ENCODE measurements around the gene BIRC3.

DNA sequence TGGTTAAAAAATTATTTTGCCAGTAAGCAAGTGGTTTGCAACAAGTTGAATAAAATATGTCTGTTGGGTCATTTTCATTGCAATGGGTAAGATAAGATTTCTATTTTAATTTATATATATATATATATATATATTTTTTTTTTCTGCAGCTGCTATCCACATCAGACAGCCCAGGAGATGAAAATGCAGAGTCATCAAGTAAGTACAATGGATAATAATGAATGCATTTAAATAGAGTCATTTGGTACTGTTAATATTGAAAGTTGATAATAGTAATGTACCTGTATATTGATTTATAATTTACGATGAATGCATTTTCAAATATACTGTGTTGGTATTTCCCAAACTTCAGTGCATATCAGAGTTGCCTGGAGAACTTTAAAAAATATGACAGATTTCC is 11.5 kb downstream of the BIRC3 start:
- TF ChIP-seq EZH2 (IDR thresholded peaks at IDR 0.05), result no peak
- TF ChIP-seq, protein P1, sequence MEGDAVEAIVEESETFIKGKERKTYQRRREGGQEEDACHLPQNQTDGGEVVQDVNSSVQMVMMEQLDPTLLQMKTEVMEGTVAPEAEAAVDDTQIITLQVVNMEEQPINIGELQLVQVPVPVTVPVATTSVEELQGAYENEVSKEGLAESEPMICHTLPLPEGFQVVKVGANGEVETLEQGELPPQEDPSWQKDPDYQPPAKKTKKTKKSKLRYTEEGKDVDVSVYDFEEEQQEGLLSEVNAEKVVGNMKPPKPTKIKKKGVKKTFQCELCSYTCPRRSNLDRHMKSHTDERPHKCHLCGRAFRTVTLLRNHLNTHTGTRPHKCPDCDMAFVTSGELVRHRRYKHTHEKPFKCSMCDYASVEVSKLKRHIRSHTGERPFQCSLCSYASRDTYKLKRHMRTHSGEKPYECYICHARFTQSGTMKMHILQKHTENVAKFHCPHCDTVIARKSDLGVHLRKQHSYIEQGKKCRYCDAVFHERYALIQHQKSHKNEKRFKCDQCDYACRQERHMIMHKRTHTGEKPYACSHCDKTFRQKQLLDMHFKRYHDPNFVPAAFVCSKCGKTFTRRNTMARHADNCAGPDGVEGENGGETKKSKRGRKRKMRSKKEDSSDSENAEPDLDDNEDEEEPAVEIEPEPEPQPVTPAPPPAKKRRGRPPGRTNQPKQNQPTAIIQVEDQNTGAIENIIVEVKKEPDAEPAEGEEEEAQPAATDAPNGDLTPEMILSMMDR (IDR thresholded peaks at IDR 0.05 in 2 of 3, conservative IDR thresholded peaks at IDR 0.05 in 1 of 3; ENCODE audit: borderline replicate concordance in 1 of 3, insufficient read depth in 1 of 3, low read depth in 2 of 3, low read length in 2 of 3), result no peak
